ENCODE measurements around the gene PAK6. TPM values are rescaled to one million over a fixed set of nuclear protein-coding genes. Genes with fewer than 3 reads are reported as not detected.

PAK6 gene
- total RNA-seq, 1 experiment from 2014 or later = 0.84 TPM

DNA sequence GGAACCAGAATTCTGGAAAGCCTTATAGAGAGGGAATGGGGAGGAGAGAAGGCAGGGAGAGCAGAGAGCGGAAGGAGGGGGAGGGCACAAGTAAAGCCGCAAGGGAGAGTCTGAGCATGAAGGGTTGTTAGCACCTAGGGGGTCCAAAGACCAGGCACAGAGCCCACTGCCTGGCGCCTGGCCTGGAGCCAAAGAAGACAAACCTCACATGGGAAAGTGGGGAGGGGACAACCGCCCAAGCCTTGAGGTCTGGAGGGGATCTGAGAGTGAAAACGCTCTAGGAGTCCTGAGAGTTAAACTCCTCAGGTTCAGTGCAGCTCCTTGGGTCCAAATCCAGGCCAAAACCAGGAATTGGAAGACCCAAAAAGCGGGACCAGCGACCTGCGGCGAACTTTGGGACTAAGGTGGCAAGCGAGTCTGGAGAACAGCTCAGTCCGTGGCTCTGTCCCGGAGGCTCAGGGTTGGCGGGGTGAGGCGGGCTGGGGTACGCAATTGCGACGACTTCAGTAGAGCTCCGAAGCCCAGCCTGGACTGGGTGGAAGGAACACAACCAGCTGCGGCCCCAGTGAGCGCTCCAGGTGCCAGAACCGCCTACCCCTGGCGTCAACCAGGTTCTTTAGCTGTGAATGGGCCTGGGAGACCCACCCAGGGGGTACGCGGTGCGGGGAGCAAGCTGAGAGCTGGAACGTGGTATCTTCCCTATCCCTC lies 83.8 kb downstream of the PAK6 start:
- CTCF ChIA-PET = interaction anchor here (0.5 to 1.7 kb wide), 7 partner anchors 13 to 423 kb away, joined by 3 to 14 read pairs (median 4); partner anchors contain the start of gene CCDC9B
- no peak for TF ChIP-seq EZH2 (IDR thresholded peaks at IDR 0.05; ENCODE audit: borderline replicate concordance, low read depth, low read length, poor library complexity, severe bottlenecking)
- TF ChIP-seq, protein P1, sequence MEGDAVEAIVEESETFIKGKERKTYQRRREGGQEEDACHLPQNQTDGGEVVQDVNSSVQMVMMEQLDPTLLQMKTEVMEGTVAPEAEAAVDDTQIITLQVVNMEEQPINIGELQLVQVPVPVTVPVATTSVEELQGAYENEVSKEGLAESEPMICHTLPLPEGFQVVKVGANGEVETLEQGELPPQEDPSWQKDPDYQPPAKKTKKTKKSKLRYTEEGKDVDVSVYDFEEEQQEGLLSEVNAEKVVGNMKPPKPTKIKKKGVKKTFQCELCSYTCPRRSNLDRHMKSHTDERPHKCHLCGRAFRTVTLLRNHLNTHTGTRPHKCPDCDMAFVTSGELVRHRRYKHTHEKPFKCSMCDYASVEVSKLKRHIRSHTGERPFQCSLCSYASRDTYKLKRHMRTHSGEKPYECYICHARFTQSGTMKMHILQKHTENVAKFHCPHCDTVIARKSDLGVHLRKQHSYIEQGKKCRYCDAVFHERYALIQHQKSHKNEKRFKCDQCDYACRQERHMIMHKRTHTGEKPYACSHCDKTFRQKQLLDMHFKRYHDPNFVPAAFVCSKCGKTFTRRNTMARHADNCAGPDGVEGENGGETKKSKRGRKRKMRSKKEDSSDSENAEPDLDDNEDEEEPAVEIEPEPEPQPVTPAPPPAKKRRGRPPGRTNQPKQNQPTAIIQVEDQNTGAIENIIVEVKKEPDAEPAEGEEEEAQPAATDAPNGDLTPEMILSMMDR (conservative IDR thresholded peaks at IDR 0.05; ENCODE audit: low read depth, low read length) = no peak
- peak; percentile 67 for DNase-seq (ENCODE audit: low spot score)
- Histone ChIP-seq H3K9me3 (ENCODE audit: low read depth, low read length, poor library complexity, severe bottlenecking) (no peaks in the 10 kb centered on the region), H3K27ac (ENCODE audit: low read depth, low read length, poor library complexity, severe bottlenecking) (no peak overlapping the region), H3K27me3 (replicated peaks; ENCODE audit: insufficient read depth, low read depth, low read length, poor library complexity) (no peaks in the 10 kb centered on the region), H3K36me3 (ENCODE audit: insufficient read depth, low read length, poor library complexity, severe bottlenecking) (no peaks in the 10 kb centered on the region), H3K4me3 (ENCODE audit: low read depth, low read length, poor library complexity, severe bottlenecking) (peak overlapping the region; percentile 60), H3K4me1 (ENCODE audit: insufficient read depth, low read length, poor library complexity, severe bottlenecking) (peaks cover 45% of the 10 kb centered on the region)
- POLR2A ChIA-PET (ENCODE audit: low non-redundant PET) = interaction anchor here (0.8 kb wide), 1 partner anchor 42 kb away, joined by 4 read pairs; no protein-coding TSS in a partner anchor
- intact Hi-C loops (cut with micrococcal nuclease; ENCODE audit: unreplicated experiment) = no loop called here
- no TSS peak for BruUV-seq (replicated peaks)

DNA sequence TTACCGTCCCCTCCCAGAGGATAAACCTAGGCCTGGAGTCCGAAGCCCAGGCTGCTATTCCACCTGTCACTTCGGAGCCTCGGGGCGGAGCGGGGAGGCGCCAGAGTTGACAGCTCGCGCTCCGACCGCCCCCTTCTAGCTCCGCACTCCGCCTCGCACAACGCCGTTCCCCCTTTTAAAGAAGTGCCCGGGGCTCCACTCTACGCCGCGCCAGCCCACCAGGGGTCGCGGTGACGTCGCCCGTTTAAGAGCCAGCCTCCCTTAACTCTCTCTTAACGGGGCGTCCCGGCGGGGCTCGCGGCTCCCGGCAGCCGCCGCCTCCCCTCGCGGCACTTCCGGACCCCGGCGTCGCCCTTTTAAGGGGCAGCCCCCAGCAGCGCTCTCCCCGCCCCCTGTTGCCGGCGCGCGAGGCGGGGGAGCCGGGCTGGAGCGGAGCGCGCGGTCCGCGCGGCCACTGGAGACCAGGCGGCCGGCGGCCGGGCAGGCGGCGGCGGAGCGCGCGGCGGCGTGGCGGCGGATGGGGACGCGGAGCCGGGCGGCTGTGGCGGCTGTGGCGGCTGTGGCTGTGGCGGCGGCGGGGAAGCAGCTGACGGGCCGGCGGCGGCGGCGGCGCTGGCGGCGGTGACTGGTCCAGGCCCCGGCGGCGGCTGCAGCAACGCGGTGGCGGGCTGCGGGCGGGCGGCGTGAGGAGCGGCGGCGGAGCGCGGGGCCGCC lies 84.5 kb downstream of the PAK6 start, which contains the start of gene INAFM2:
Gene INAFM2 (plus strand): TSS at position 454 of the 714 bp plus-strand sequence. CDS start 364 bp downstream, outside the sequence.
- H3K27me3 ChIP-seq (replicated peaks; ENCODE audit: insufficient read depth, low read depth, low read length, poor library complexity) = no peaks in the 10 kb centered on the region
- POLR2A ChIA-PET (ENCODE audit: low non-redundant PET) = interaction anchor here (0.8 kb wide), 1 partner anchor 41 kb away, joined by 4 read pairs; no protein-coding TSS in a partner anchor

More for the DNA sequence above, 84.5 kb downstream of the PAK6 start, which contains the start of gene INAFM2:
- no peaks in the 10 kb centered on the region for H3K9me3 ChIP-seq (ENCODE audit: low read depth, low read length, poor library complexity, severe bottlenecking)
- no peaks in the 10 kb centered on the region for H3K36me3 ChIP-seq (ENCODE audit: insufficient read depth, low read length, poor library complexity, severe bottlenecking)
- no TSS peak for BruUV-seq (replicated peaks)
- intact Hi-C loops (cut with micrococcal nuclease; ENCODE audit: unreplicated experiment) = no loop called here
- H3K4me1 ChIP-seq (ENCODE audit: insufficient read depth, low read length, poor library complexity, severe bottlenecking) = peaks cover 47% of the 10 kb centered on the region
- peak within 1 kb of the TSS; percentile 60 for H3K4me3 ChIP-seq (ENCODE audit: low read depth, low read length, poor library complexity, severe bottlenecking)
- TF ChIP-seq EZH2 (IDR thresholded peaks at IDR 0.05; ENCODE audit: borderline replicate concordance, low read depth, low read length, poor library complexity, severe bottlenecking) = no peak
- TF ChIP-seq, protein P1 (conservative IDR thresholded peaks at IDR 0.05; ENCODE audit: low read depth, low read length) = peak; percentile 54
- DNase-seq (ENCODE audit: low spot score) = peak; percentile 98
- CTCF ChIA-PET = interaction anchor here (0.5 to 1.7 kb wide), 7 partner anchors 12 to 423 kb away, joined by 3 to 14 read pairs (median 4); partner anchors contain the start of gene CCDC9B
- H3K27ac ChIP-seq (ENCODE audit: low read depth, low read length, poor library complexity, severe bottlenecking) = peak within 1 kb of the TSS; percentile 41
